ENCODE data around the gene AUP1. TPM values are rescaled to one million over a fixed set of nuclear protein-coding genes. Genes with fewer than 3 reads are reported as not detected.

AUP1 gene
- total and polyA plus RNA-seq, 2 of the 8 experiments (the other 6 are each of a cell fraction or from before 2014, with no cell fraction given) = 83.4 to 121 TPM

DNA sequence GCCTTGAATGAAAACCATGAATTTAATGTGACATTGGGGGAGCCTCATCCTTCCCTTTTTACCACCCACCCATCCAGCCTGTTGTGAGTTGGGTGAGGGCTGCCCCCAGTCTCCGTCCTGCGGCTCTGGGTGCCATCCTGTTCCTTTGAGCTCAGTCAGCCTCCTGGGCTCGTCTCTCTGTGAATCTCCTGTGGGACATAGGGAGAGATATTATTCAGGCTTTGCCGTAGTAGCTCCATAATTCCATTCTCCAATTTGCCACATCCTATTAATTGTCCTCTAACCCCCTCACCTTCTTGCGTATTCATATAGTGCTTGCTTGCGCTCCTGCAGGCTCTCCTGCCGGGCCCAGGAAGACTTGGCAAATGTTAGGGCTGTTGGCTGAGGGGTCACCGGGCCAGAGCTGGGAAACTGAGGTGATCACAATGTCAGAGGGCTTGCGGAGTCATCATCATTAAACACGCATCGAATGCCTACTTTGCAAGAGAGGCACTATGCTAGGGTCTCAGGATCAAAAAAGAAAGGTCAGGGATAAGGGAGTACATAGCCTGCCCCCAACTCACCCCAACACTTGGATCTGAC, 2.8 kb downstream of the AUP1 start:
- no peak overlapping the region for H3K4ac ChIP-seq (replicated peaks; ENCODE audit: insufficient read length, low read depth, low read length)
- ChIA-PET POLR2A (ENCODE audit: partially characterized antibody) (interaction anchor here (0.6 to 1.6 kb wide), 10 partner anchors 9 to 44 kb away, joined by 3 to 6 read pairs (median 4); partner anchors contain the start of genes CCDC142, PCGF1, TLX2 and TTC31), CTCF (ENCODE audit: partially characterized antibody) (interaction anchor here (1.0 to 1.7 kb wide), 6 partner anchors 12 to 66 kb away, joined by 3 to 11 read pairs (median 4); no protein-coding TSS in a partner anchor)
- H3K4me2 ChIP-seq (ENCODE audit: insufficient read depth in 1 of 2, low read depth in 2 of 2, low read length in 2 of 2) = no peak overlapping the region
- no peak overlapping the region for H2BK20ac ChIP-seq (ENCODE audit: low read length)
- TF ChIP-seq POLR2A (IDR thresholded peaks at IDR 0.05; ENCODE audit: control extremely low read depth in 1 of 2, low read depth in 2 of 2, low read length in 2 of 2) = no peak
- no peak for TF ChIP-seq YY1 (IDR thresholded peaks at IDR 0.05; ENCODE audit: low read depth, low read length)
- no peak for TF ChIP-seq CBX8 (IDR thresholded peaks at IDR 0.05; ENCODE audit: borderline replicate concordance, low read depth, low read length)
- TF ChIP-seq TBP (IDR thresholded peaks at IDR 0.05; ENCODE audit: low read depth, low read length) = no peak
- no peak for TF ChIP-seq EGR1 (IDR thresholded peaks at IDR 0.05; ENCODE audit: borderline replicate concordance, low read depth, low read length)
- TF ChIP-seq SAP30 (IDR thresholded peaks at IDR 0.05; ENCODE audit: insufficient read depth, insufficient replicate concordance, low read length) = no peak
- H3K23ac ChIP-seq (ENCODE audit: insufficient read length) = no peak overlapping the region
- peaks cover 0 to 10% (median 3%) of the 10 kb centered on the region in 4 experiments; a peak in 4 of 7 replicates for H3K27me3 ChIP-seq (replicated peaks in 1 of 4; ENCODE audit: control insufficient read depth in 3 of 4, extremely low read depth in 1 of 4, insufficient read depth in 3 of 4, low read length in 3 of 4)
- FAIRE-seq = no peak
- no peak overlapping the region for H3K4me3 ChIP-seq (ENCODE audit: extremely low read depth in 1 of 4, insufficient read depth in 2 of 4, low read depth in 3 of 4, low read length in 4 of 4)
- H3K23me2 ChIP-seq (ENCODE audit: low read depth, low read length) = peaks cover 9% of the 10 kb centered on the region; the same call in 1 of the 2 replicates
- no peak overlapping the region for H3K27ac ChIP-seq (ENCODE audit: low read depth, low read length)
- H2BK12ac ChIP-seq (ENCODE audit: low read depth, low read length) = no peak overlapping the region
- no peak overlapping the region for H3K18ac ChIP-seq (ENCODE audit: extremely low read depth, low read length)
- H2BK120ac ChIP-seq (replicated peaks; ENCODE audit: low read depth, low read length) = no peak overlapping the region
- H2AFZ ChIP-seq (ENCODE audit: low read length) = no peak overlapping the region
- peaks cover 5 to 19% (median 13%) of the 10 kb centered on the region in 4 experiments; a peak in 6 of 8 replicates for H3K36me3 ChIP-seq (ENCODE audit: control insufficient read depth in 2 of 4, insufficient read depth in 4 of 4, low read length in 3 of 4)
- H3K56ac ChIP-seq (replicated peaks; ENCODE audit: insufficient read length, low read depth, low read length) = no peak overlapping the region
- no peak overlapping the region for H3K14ac ChIP-seq (ENCODE audit: insufficient read length)
- WGBS, 2 experiments (ENCODE audit: extremely low coverage in 1 of 2, insufficient coverage in 1 of 2, insufficient read length in 1 of 2, insufficient replicate concordance in 2 of 2, low coverage in 1 of 2, low lambda C conversion rate in 2 of 2, missing lambda C conversion rate in 1 of 2) = 97% methylated on average over 11 of the region's 11 CpGs; no CpG with 5 or more reads in 1 of the 2 experiments
- H3K4me1 ChIP-seq (replicated peaks in 1 of 4; ENCODE audit: control insufficient read depth in 3 of 4, insufficient read depth in 4 of 4, low read length in 3 of 4) = peaks cover 4 to 13% (median 6%) of the 10 kb centered on the region in 4 experiments; a peak in 6 of 7 replicates
- peaks cover 3% of the 10 kb centered on the region in 2 experiments for H4K20me1 ChIP-seq (replicated peaks in 1 of 2; ENCODE audit: control insufficient read depth in 1 of 2, insufficient read depth in 2 of 2, low read length in 2 of 2)
- no peak overlapping the region for H2BK5ac ChIP-seq (ENCODE audit: low read depth, low read length)
- H2AK5ac ChIP-seq (ENCODE audit: low read depth, low read length) = no peak overlapping the region
- no peak overlapping the region for H3K9ac ChIP-seq (replicated peaks in 1 of 4; ENCODE audit: extremely low read depth in 1 of 4, low read depth in 3 of 4, low read length in 3 of 4)
- no peak for DNase-seq (ENCODE audit: low read depth in 1 of 2, low spot score in 2 of 2)
- no peak overlapping the region for H4K5ac ChIP-seq (ENCODE audit: insufficient read length, low read depth, low read length)
- peaks cover 0 to 18% of the 10 kb centered on the region in 2 experiments; a peak in 2 of 4 replicates for H3K79me2 ChIP-seq (ENCODE audit: control insufficient read depth in 1 of 2, insufficient read depth in 2 of 2, low read length in 2 of 2)
- no peak overlapping the region for H2BK15ac ChIP-seq (ENCODE audit: low read length)
- no peak overlapping the region for H4K8ac ChIP-seq (ENCODE audit: extremely low read depth, insufficient read depth, low read length)
- H4K91ac ChIP-seq (replicated peaks; ENCODE audit: insufficient read length, low read length) = no peak overlapping the region
- H3K9me3 ChIP-seq (ENCODE audit: insufficient read depth in 2 of 2, low read depth in 1 of 2, low read length in 1 of 2) = no peaks in the 10 kb centered on the region
- peaks cover 10% of the 10 kb centered on the region for H3K79me1 ChIP-seq (ENCODE audit: low read depth, low read length)
